Vagina (tissue), 2 donors: ENCODE data around the gene LDLRAD4.

ENCODE experiments used
- CTCF ChIP-seq, 3 experiments: fragments of 450-650 bp in 2 of 3; fragments of 200-600 bp in 1 of 3; sonication (generic) in 1 of 3; IDR thresholded peaks; one replicate each; pipeline ENCODE4 v1.5.1; 2017 to 2019; ENCODE audit warnings: antibody characterized with exemption in 3 of 3, mild to moderate bottlenecking in 2 of 3, moderate library complexity in 2 of 3
- POLR2A ChIP-seq, 2 donors: fragments of 450-650 bp; IDR thresholded peaks; one replicate each; pipeline ENCODE4 v1.6.1; 2017; ENCODE audit warnings: antibody characterized with exemption in 2 of 2, mild to moderate bottlenecking in 2 of 2, moderate library complexity in 2 of 2
- POLR2AphosphoS5 ChIP-seq, 2 donors: sonication (generic); formaldehyde crosslinking; IDR thresholded peaks; one replicate each; pipeline ENCODE4 v1.9.0; 2017; ENCODE audit warnings: antibody characterized with exemption in 2 of 2, mild to moderate bottlenecking in 2 of 2, low read depth in 1 of 2; ENCODE audit not compliant: insufficient read depth in 1 of 2

GRCh38 chr18:13284330-13285027 is 65.9 kb downstream of the LDLRAD4 start:
- TF ChIP-seq POLR2A (IDR thresholded peaks at IDR 0.05) = no peak
- TF ChIP-seq CTCF (IDR thresholded peaks at IDR 0.05) = no peak
- no peak for TF ChIP-seq POLR2AphosphoS5 (IDR thresholded peaks at IDR 0.05; ENCODE audit: insufficient read depth in 1 of 2, low read depth in 1 of 2)
